Prostate gland (tissue), 2 donors: ENCODE results near the gene RAB5B.

Source experiments
- CTCF ChIP-seq, 4 experiments: fragments of 200-600 bp in 2 of 4; fragments of 450-650 bp in 2 of 4; sonication (generic) in 2 of 4; IDR thresholded peaks; 1 replicate in 3 of 4; 2 replicates in 1 of 4; pipeline ENCODE4 v1.5.1; 2016 to 2019; ENCODE audit warnings: antibody characterized with exemption in 4 of 4, mild to moderate bottlenecking in 2 of 4, moderate library complexity in 2 of 4
- POLR2AphosphoS5 ChIP-seq: sonication (generic); formaldehyde crosslinking; IDR thresholded peaks from one replicate; pipeline ENCODE4 v1.6.1; 2017; ENCODE audit warnings: antibody characterized with exemption

GRCh38 chr12:55935738-55936151 is 38.1 kb upstream of the RAB5B start:
- TF ChIP-seq CTCF (IDR thresholded peaks at IDR 0.05) = no peak
- TF ChIP-seq POLR2AphosphoS5 = no peak
